Neuron (in vitro differentiated cells): Measurements from ENCODE around the gene PLCB4.
"Not testable (repeated sequence)": the region's sequence is repeated elsewhere in the genome, so short reads cannot be mapped to it uniquely, and the experiment has no call there.

ENCODE experiments used
- H2AFZ ChIP-seq: one replicate; pipeline ENCODE4 v1.6.1; 2013; ENCODE audit warnings: low read depth, mild to moderate bottlenecking, inconsistent platforms, low read length, moderate library complexity
- H3K27me3 ChIP-seq: one replicate; pipeline ENCODE4 v1.6.1; 2013; ENCODE audit warnings: low read length; ENCODE audit not compliant: insufficient read depth
- H3K36me3 ChIP-seq: one replicate; pipeline ENCODE4 v1.6.1; 2013; ENCODE audit warnings: low read length; ENCODE audit not compliant: insufficient read depth
- H3K4me1 ChIP-seq: one replicate; pipeline ENCODE4 v1.6.1; 2013; ENCODE audit warnings: low read length; ENCODE audit not compliant: insufficient read depth
- H3K4me3 ChIP-seq: 2 replicates; pipeline ENCODE4 v1.5.1; 2013; ENCODE audit warnings: mild to moderate bottlenecking, low read length, moderate library complexity
- H3K9me3 ChIP-seq: one replicate; pipeline ENCODE4 v1.6.1; 2013; ENCODE audit warnings: low read length

PLCB4 gene

GRCh38 chr20:9142809-9143208 is 73.9 kb downstream of the PLCB4 start:
- H2AFZ ChIP-seq, result no peak overlapping the region
- H3K27me3 ChIP-seq, result no peaks in the 10 kb centered on the region
- no peak overlapping the region for H3K4me3 ChIP-seq
- H3K4me1 ChIP-seq, result peaks cover 10% of the 10 kb centered on the region
- H3K36me3 ChIP-seq, result no peaks in the 10 kb centered on the region
- H3K9me3 ChIP-seq, result no peaks in the 10 kb centered on the region

GRCh38 chr20:9143926-9144325 is 75.0 kb downstream of the PLCB4 start:
- Histone ChIP-seq H3K4me3 (no peak overlapping the region), H3K36me3 (no peaks in the 10 kb centered on the region), H3K4me1 (peaks cover 10% of the 10 kb centered on the region), H3K27me3 (no peaks in the 10 kb centered on the region), H3K9me3 (no peaks in the 10 kb centered on the region), H2AFZ (no peak overlapping the region)

GRCh38 chr20:9144643-9145042 is 75.8 kb downstream of the PLCB4 start:
- H3K4me3 ChIP-seq, result no peak overlapping the region
- H3K36me3 ChIP-seq, result no peaks in the 10 kb centered on the region
- no peaks in the 10 kb centered on the region for H3K9me3 ChIP-seq
- no peak overlapping the region for H2AFZ ChIP-seq
- no peaks in the 10 kb centered on the region for H3K27me3 ChIP-seq
- peaks cover 10% of the 10 kb centered on the region for H3K4me1 ChIP-seq

DNA sequence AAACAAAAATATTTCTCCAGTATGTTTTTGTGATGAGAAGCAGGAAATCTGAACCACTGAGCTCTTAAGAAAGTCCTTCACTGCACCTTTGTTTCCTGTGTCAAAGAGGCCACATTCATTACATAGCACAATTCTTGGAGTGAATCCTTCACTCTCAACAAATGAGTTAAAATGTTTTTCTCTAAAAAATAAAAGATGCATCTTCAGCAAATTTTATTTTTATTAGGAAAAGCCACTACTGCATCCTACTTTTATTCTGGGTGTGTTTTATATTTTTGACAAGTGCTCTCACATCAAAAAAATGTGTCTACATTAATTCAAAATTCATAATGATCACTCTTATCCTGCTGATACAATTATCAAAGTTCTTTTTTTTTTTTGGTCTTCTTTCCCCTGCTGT is 76.3 kb downstream of the PLCB4 start:
- Histone ChIP-seq H3K27me3 (no peaks in the 10 kb centered on the region), H3K4me3 (no peak overlapping the region), H3K9me3 (no peaks in the 10 kb centered on the region), H3K4me1 (peaks cover 10% of the 10 kb centered on the region), H3K36me3 (no peaks in the 10 kb centered on the region), H2AFZ (no peak overlapping the region)

DNA sequence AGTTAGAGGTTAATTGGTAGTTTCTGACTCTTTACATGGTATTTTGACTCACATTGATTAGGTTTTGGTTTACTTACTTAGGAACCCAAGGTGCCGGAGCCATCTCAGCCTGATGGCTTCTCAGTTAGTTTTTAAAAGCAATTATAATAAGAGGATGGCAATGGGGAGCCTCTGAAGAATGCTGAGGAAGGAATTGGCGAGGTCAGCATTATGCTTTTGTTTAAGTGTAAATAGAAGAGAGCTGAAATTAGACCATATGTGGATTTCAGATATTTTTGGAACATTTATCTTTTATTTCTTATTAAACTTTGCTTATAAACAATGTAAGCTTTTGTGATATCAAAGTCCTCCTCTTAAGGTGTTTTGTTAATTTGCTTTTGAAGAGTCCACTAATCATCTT is 77.8 kb downstream of the PLCB4 start:
- no peak overlapping the region for H2AFZ ChIP-seq
- no peak overlapping the region for H3K4me3 ChIP-seq
- H3K27me3 ChIP-seq, result no peaks in the 10 kb centered on the region
- H3K4me1 ChIP-seq, result peaks cover 10% of the 10 kb centered on the region
- no peaks in the 10 kb centered on the region for H3K36me3 ChIP-seq
- H3K9me3 ChIP-seq, result no peaks in the 10 kb centered on the region

DNA sequence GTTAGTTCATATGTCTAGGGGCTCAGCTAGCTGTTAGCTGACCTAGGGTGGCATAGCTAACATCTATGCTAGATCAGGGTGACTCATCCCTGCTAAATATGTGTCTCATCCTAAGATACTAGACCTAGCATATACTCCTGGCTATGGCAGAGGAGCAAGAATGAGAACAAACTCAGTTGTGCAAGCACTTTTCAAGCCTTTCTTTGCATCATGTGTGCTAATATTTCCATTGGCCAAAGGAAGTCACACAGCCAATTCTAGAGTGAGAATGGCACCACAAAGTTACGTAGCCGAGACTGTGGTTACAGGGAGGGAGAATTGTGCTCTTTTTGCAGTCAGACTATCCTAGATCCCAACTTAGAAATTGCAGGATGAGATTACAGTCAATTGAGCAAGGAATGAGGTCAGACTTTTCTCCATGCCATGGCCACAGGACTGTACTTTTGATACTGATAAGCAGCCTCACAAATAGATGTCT is 78.7 kb downstream of the PLCB4 start:
- Histone ChIP-seq H3K9me3 (peaks cover 5% of the 10 kb centered on the region), H3K4me1 (peaks cover 10% of the 10 kb centered on the region), H2AFZ (no peak overlapping the region), H3K36me3 (no peaks in the 10 kb centered on the region), H3K4me3 (no peak overlapping the region), H3K27me3 (no peaks in the 10 kb centered on the region)

- Histone ChIP-seq H3K27me3 (no peaks in the 10 kb centered on the region), H2AFZ (no peak overlapping the region), H3K4me1 (peaks cover 10% of the 10 kb centered on the region), H3K9me3 (peaks cover 8% of the 10 kb centered on the region), H3K4me3 (no peak overlapping the region), H3K36me3 (no peaks in the 10 kb centered on the region)
Measured at GRCh38 chr20:9148291-9148690, 79.4 kb downstream of the PLCB4 start.

- Histone ChIP-seq H3K27me3 (no peaks in the 10 kb centered on the region), H2AFZ (no peak overlapping the region), H3K9me3 (peaks cover 8% of the 10 kb centered on the region), H3K36me3 (no peaks in the 10 kb centered on the region), H3K4me1 (peaks cover 10% of the 10 kb centered on the region), H3K4me3 (no peak overlapping the region)
Measured at GRCh38 chr20:9149087-9149486, 80.2 kb downstream of the PLCB4 start.

DNA sequence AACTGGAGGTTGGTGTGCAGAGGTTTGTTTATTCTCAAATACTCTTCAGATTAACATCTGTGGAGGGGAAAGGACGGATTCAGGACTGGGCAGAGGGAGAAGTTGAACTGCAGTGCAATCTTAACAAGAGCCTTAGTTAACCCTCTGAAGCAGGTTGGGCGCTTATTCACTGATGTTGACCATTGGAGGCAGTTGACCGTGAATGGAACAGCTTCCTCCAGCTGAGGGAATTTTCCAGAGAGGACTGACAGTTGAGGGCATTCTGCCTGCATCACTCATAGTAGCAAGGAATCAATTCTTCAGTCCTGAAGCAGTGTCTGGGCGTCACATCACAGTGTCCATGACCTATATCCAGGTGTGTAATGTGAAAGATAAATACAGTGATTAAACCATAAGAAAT is 80.9 kb downstream of the PLCB4 start:
- Histone ChIP-seq H2AFZ (no peak overlapping the region), H3K4me3 (no peak overlapping the region), H3K9me3 (peaks cover 8% of the 10 kb centered on the region), H3K4me1 (peaks cover 8% of the 10 kb centered on the region), H3K36me3 (no peaks in the 10 kb centered on the region), H3K27me3 (no peaks in the 10 kb centered on the region)

DNA sequence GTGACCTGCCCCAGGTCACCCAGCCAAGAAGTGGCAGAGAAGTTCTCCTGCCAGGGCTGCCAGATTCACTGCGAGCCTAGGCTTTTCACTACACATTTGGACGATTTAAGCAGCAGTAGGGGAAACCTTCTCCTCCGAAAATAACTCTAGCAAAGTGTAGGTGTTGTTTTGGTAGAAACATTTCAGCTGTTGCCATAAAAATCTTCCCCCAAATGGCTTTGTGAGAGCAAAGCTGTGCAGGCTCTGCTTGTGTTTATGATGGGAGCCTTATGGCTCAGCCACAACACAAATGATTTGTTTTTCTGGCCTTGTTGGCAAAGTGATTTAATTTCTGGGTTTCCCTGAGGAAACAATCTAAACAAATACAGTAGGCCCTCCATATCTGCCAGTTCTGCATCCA is 81.8 kb downstream of the PLCB4 start:
- no peak overlapping the region for H2AFZ ChIP-seq
- no peaks in the 10 kb centered on the region for H3K27me3 ChIP-seq
- H3K9me3 ChIP-seq, result peaks cover 8% of the 10 kb centered on the region
- no peak overlapping the region for H3K4me3 ChIP-seq
- no peaks in the 10 kb centered on the region for H3K36me3 ChIP-seq
- no peaks in the 10 kb centered on the region for H3K4me1 ChIP-seq

- H2AFZ ChIP-seq, H3K36me3 ChIP-seq, H3K4me1 ChIP-seq, H3K27me3 ChIP-seq, H3K4me3 ChIP-seq, H3K9me3 ChIP-seq: not testable (repeated sequence)
Measured at GRCh38 chr20:9152139-9152538, 83.3 kb downstream of the PLCB4 start.

- no peaks in the 10 kb centered on the region for H3K27me3 ChIP-seq
- H3K4me1 ChIP-seq, result no peaks in the 10 kb centered on the region
- H3K9me3 ChIP-seq, result peaks cover 8% of the 10 kb centered on the region
- H2AFZ ChIP-seq, result no peak overlapping the region
- H3K4me3 ChIP-seq, result no peak overlapping the region
- no peaks in the 10 kb centered on the region for H3K36me3 ChIP-seq
Measured at GRCh38 chr20:9154464-9155024, 85.7 kb downstream of the PLCB4 start.

- Histone ChIP-seq H3K27me3 (no peaks in the 10 kb centered on the region), H3K36me3 (no peaks in the 10 kb centered on the region), H2AFZ (no peak overlapping the region), H3K9me3 (peaks cover 8% of the 10 kb centered on the region), H3K4me1 (peaks cover 4% of the 10 kb centered on the region), H3K4me3 (no peak overlapping the region)
Measured at GRCh38 chr20:9156529-9157280, 87.8 kb downstream of the PLCB4 start.

GRCh38 chr20:9160331-9160730 is 91.4 kb downstream of the PLCB4 start:
- Histone ChIP-seq H3K9me3 (no peaks in the 10 kb centered on the region), H3K4me1 (peaks cover 4% of the 10 kb centered on the region), H3K36me3 (no peaks in the 10 kb centered on the region), H2AFZ (no peak overlapping the region), H3K27me3 (no peaks in the 10 kb centered on the region), H3K4me3 (no peak overlapping the region)
